ENCODE measurements around the gene BANK1.

Gene BANK1

GRCh38 chr4:101818362-101818761 is 27.8 kb downstream of the BANK1 start:
- peak; percentile 24 for DNase-seq

GRCh38 chr4:101823864-101824263 is 33.3 kb downstream of the BANK1 start:
- no peak for DNase-seq

- DNase-seq: no peak
Measured at GRCh38 chr4:101824500-101824899, 34.0 kb downstream of the BANK1 start.

GRCh38 chr4:101825953-101826352 is 35.4 kb downstream of the BANK1 start:
- no peak for DNase-seq

- DNase-seq: no peak
Measured at GRCh38 chr4:101831816-101832215, 41.3 kb downstream of the BANK1 start.

- peak; percentile 29 for DNase-seq
Measured at GRCh38 chr4:101833480-101833879, 43.0 kb downstream of the BANK1 start.

GRCh38 chr4:101835121-101835904 is 44.8 kb downstream of the BANK1 start:
- DNase-seq: peak; percentile 70

- peak; percentile 54 for DNase-seq
Measured at GRCh38 chr4:101843054-101843453, 52.5 kb downstream of the BANK1 start.

GRCh38 chr4:101846550-101846949 is 56.0 kb downstream of the BANK1 start:
- DNase-seq: no peak

GRCh38 chr4:101850698-101851097 is 60.2 kb downstream of the BANK1 start:
- no peak for DNase-seq

- no peak for DNase-seq
Measured at GRCh38 chr4:101851672-101852071, 61.1 kb downstream of the BANK1 start.

- peak; percentile 27 for DNase-seq
Measured at GRCh38 chr4:101853028-101853427, 62.5 kb downstream of the BANK1 start.

- no peak for DNase-seq
Measured at GRCh38 chr4:101853691-101854090, 63.2 kb downstream of the BANK1 start.

- no peak for DNase-seq
Measured at GRCh38 chr4:101855239-101855638, 64.7 kb downstream of the BANK1 start.

- no peak for DNase-seq
Measured at GRCh38 chr4:101856149-101856548, 65.6 kb downstream of the BANK1 start.

GRCh38 chr4:101857176-101857575 is 66.6 kb downstream of the BANK1 start:
- no peak for DNase-seq

- DNase-seq: no peak
Measured at GRCh38 chr4:101858641-101859040, 68.1 kb downstream of the BANK1 start.

- no peak for DNase-seq
Measured at GRCh38 chr4:101862595-101862994, 72.1 kb downstream of the BANK1 start.

- no peak for DNase-seq
Measured at GRCh38 chr4:101864660-101865059, 74.1 kb downstream of the BANK1 start.

- DNase-seq: no peak
Measured at GRCh38 chr4:101865501-101866062, 75.1 kb downstream of the BANK1 start.

GRCh38 chr4:101870874-101871273 is 80.3 kb downstream of the BANK1 start:
- peak; percentile 51 for DNase-seq

- peak; percentile 49 for DNase-seq
Measured at GRCh38 chr4:101871962-101872676, 81.6 kb downstream of the BANK1 start.

- peak; percentile 12 for DNase-seq
Measured at GRCh38 chr4:101885574-101885973, 95.0 kb downstream of the BANK1 start.

GRCh38 chr4:101886826-101887225 is 96.3 kb downstream of the BANK1 start:
- DNase-seq: no peak
